CD4-positive, alpha-beta T cell treated with Interleukin-12 subunit alpha and Interleukin-12 subunit beta, for 1 hour (primary cell): Measurements from ENCODE around the gene SH2D7.

Experiments
- DNase-seq: peaks from one replicate; pipeline ENCODE4 v3.0.0-alpha.2; 2020

The SH2D7 gene

DNA sequence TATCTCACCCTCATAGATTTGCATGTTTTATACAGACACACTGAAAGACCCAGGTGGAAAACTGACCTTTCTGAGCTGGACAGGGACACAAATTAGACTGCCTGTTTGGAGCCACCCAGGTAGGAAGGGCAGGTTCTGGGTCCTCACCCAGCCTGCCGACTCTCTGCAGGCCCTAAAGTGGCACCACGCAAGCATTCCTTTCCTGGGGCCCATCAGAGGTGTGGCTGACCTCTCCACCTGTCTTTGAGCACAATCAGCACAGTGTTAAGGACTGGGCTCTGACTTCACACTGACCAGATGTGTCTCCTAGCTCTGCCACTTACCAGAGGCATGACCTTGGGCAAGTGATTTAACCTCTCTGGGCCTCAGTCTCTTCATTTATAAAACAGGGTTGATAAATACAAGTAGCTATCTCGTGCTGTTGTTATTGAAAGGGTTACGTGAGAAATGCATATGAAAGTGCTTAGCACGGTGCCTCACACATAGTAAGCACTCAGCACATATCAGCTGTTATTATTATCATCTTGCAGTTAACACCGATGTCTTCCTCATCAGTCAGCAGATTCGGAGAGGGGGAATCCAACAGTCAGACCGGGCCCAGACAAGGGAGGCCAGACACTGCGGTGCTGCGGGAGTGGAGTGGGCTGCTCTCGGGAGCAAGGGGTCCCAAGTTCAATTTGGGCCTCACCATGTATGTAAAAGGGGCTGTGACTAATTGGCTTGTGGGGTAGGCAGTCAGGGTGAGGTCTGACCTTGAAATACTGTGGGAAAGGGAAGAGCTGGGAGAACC lies 12.9 kb upstream of the SH2D7 start:
- no peak for DNase-seq

DNA sequence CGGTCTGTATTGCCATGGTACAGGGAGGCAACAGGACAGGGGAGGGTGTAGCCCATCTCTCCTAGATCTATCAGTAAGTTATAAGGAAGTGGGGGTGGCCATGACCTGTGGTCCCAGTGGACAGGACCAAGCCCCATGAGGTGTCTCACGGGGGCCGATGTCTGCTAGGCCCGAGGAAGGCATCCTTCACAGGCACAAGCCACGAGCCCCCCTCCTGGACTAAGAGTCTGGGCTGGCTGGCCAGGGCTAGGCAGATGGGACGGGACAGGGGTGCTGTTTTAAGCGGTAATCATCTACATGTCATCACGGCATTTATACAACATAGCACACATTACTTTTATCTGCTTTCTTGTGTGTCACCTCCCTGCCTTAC lies 12.3 kb upstream of the SH2D7 start:
- DNase-seq: no peak

- no peak for DNase-seq
These were observed 10.1 kb upstream of the SH2D7 start for GRCh38 chr15:78082106-78082742.

DNA sequence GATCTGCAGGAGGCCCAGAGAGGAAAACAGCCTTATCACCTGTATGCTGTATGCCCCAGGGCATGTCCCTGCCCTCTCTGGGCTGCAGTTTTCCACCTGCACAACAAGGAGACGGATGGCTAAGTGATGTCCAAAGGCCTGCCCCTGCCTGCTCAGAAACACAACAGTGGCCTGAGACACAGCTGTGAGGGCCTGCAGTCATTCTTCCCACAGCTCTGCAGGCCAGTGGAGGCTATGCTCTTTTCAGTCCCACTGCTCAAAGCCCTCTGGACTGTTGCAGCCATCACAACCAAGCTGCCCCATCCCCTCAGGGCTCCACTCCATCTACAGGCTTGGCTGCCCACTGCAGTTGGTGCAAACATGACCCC lies 9.6 kb upstream of the SH2D7 start:
- no peak for DNase-seq

DNA sequence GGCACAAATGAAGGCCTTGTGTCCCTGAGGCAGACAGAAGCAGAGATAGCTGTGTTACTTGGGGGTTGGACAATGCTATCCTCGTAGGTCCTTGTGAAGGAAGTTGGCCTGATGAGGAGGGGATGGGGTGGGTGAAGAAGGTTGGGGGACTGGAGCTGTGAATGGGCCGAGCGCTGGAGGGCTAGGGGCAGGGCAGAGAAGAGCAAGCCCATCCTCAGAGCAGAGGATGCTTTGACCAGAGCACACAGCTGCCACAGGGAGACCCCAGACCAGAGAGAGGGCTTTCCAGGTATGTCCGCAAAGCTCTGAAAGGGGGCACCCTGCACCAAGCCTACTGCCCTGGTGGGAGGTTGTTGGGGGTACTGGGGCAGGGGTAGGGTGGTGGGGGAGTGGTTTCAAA lies 9.2 kb upstream of the SH2D7 start:
- DNase-seq: no peak

GRCh38 chr15:78083687-78084448 lies 8.5 kb upstream of the SH2D7 start:
- no peak for DNase-seq

- DNase-seq: no peak
These were observed 8.0 kb upstream of the SH2D7 start for GRCh38 chr15:78084449-78084750.

- no peak for DNase-seq
These were observed 6.4 kb upstream of the SH2D7 start for GRCh38 chr15:78085928-78086327.

DNA sequence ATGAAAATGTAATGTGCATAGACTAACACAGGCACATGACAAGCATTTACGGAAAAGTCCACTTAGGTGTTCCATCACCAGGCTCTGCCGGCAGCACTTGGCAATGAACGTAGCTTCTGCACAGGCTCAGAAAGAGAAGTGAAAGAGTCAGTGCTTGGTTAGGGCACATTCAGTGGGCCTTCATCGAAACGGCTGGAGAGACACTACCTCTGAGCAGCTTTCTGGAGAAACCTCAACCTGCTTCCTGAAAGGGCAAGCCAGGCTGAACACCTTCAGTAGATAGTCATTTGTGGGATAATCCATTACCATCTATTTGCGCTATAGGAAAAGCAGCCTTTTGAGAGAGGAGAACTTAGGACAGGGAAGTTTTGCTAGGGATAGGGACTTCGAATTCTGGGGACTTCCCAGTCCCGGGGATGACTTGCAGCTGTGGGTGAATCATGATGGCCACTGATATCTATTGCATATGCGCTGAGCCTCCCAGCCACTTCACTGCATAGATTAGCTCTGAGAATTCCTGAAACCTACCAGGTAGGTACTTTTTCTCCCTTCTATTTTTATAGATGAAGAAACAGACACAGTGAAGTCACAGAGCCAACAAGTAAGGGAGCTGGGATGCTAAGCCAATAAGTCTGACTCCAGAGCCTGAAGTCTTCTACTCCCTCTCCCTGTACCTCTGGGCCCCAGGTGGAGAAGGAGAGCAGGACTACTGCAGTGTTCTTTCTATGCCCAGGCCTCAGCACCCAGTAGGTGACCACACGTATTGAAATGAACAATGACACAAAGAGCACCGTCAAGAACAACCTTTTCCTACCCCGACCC lies 4.2 kb upstream of the SH2D7 start:
- DNase-seq: no peak

DNA sequence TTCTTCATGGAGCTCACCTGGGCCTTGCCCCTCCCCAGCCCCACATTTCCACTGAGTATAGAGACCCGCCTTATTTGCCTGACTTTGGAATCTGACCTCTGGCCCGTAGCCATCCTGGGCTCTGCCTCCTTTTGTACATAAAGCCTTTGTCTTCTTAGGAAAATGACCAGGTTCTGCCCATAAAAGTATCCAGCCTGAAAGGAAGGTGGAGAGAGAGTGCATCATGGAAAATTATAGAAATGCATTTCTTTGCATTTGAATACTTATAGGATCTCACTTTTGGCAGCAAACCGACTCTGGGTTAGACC lies 3.6 kb upstream of the SH2D7 start:
- DNase-seq: no peak

DNA sequence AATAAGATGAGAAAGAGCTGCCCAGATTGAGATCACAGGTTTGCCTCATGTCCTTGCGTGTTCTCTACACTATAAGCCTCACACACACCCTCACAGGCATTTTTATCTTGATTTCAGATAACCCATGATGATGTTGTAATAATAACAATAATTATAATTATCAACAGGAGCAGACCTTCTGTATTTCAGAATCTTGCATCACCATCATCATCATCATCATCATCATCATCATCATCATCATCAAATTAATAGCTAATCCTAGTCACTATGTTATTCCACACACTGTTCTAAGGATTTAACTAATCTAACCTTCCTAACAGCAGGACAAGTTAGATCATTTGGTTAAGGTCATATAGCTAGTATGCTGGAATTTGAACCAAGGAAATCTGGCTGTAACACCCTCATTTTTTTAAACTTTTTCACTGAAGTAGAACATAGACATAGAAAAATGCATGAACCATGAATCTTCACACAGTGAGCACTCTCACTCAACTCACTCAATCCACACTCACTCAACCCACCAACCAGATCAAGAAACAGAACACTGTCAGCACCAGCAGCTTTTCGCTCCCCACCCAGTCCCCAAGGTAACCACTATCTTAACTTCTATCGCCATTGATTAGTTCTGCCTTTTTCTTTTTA lies 1.8 kb upstream of the SH2D7 start:
- no peak for DNase-seq

- DNase-seq: no peak
These were observed 1.1 kb downstream of the SH2D7 start for GRCh38 chr15:78093242-78094020.

DNA sequence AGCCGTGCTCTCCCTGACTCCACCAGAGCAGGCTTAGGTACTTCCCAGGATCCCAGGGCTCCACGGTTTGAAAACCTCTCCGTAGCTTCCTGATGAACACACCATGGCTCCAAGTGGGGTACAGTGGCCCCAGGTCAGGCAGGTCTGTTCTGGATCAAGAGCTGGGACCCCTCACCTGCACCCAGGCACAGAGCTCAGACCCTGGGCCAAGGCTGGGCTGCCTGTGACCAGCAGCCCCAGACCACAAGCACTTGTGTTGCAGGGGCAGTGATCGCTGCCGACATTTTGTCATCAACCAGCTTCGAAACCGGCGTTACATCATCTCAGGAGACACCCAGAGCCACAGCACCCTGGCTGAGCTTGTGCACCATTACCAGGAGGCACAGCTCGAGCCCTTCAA lies 5.3 kb downstream of the SH2D7 start:
- no peak for DNase-seq

- DNase-seq: no peak
These were observed 5.9 kb downstream of the SH2D7 start for GRCh38 chr15:78098131-78098755.

- DNase-seq: no peak
These were observed 8.5 kb downstream of the SH2D7 start for GRCh38 chr15:78100886-78101285.

- no peak for DNase-seq
These were observed 9.2 kb downstream of the SH2D7 start for GRCh38 chr15:78101423-78102105.

DNA sequence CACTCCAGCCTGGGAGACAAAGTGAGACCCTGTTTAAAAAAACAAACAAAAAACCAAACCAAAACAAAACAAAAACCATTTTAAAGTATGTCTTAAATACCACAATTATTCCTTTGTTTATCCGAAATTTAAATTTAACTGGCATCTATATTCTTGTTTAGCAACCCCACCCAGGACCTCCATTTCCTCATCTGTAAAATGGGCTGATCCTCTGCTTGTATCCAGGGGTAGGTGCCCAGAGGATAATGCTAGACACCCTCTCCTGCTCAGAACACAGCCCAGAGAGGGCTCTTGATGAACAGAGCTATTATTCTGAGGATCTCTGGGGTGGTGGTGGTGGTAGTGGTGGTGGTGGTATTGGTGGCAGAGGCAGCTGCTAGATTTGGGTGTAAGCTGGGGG lies 9.8 kb downstream of the SH2D7 start:
- DNase-seq: no peak

GRCh38 chr15:78102741-78103140 lies 10.4 kb downstream of the SH2D7 start:
- no peak for DNase-seq

- peak; percentile 64 for DNase-seq
These were observed 11.2 kb downstream of the SH2D7 start for GRCh38 chr15:78103406-78104118.

- no peak for DNase-seq
These were observed 11.7 kb downstream of the SH2D7 start for GRCh38 chr15:78104119-78104479.
